PFSK-1 (cell line): ENCODE data around the gene IFIT3.

Experiments
- FOXP2 ChIP-seq: optimal IDR thresholded peaks from 2 replicates; pipeline ENCODE3; 2011; ENCODE audit warnings: borderline replicate concordance, control low read depth, inconsistent platforms; ENCODE audit not compliant: insufficient read depth; ENCODE audit errors: extremely low read length, extremely low read depth
- POLR2AphosphoS5 ChIP-seq: IDR thresholded peaks from 2 replicates; pipeline ENCODE4 v1.6.1; 2012; ENCODE audit warnings: low read depth, mild to moderate bottlenecking, control low read depth, low read length, moderate library complexity
- REST ChIP-seq, 2 experiments: IDR thresholded peaks; 2 replicates each; pipeline versions ENCODE4 v1.6.1 to v1.8.0; 2011 to 2012; ENCODE audit warnings: low read depth in 2 of 2, low read length in 2 of 2, control low read depth in 1 of 2, inconsistent platforms in 1 of 2, mild to moderate bottlenecking in 1 of 2, moderate library complexity in 1 of 2; ENCODE audit not compliant: insufficient read depth in 1 of 2
- SIN3A ChIP-seq: IDR thresholded peaks from 2 replicates; pipeline ENCODE4 v1.6.1; 2012; ENCODE audit warnings: mild to moderate bottlenecking, low read length, moderate library complexity, borderline replicate concordance; ENCODE audit not compliant: insufficient read depth
- TAF1 ChIP-seq: IDR thresholded peaks from 2 replicates; pipeline ENCODE4 v1.6.1; 2012; ENCODE audit warnings: low read length, control low read depth, borderline replicate concordance; ENCODE audit not compliant: insufficient read depth

IFIT3 gene

DNA sequence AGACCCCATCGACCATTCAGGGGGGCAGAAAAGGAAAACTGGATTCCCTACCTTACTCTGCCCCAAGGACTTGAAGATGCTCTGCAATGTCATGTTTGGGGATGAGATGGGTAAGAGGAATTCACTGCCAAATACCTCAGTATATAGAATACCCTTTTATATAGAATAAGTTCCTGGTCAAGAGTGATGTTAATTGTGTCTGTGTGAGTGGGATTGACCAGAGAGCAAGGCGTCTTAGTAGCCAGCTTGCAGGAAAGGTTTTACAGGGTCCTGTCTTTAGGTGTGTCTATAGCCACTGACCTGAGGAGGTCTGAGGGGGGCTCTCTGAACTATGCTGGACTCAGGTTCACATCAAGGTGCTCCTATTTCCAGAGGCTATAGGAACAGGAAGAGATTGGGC lies 1.4 kb downstream of the IFIT3 start:
- TF ChIP-seq REST (IDR thresholded peaks at IDR 0.05; ENCODE audit: insufficient read depth in 1 of 2, low read depth in 2 of 2, low read length in 2 of 2): no peak
- no peak for TF ChIP-seq FOXP2
- no peak for TF ChIP-seq POLR2AphosphoS5
- TF ChIP-seq SIN3A: no peak
- TF ChIP-seq TAF1: no peak

- TF ChIP-seq POLR2AphosphoS5: no peak
- no peak for TF ChIP-seq TAF1
- TF ChIP-seq FOXP2: no peak
- TF ChIP-seq REST (IDR thresholded peaks at IDR 0.05; ENCODE audit: insufficient read depth in 1 of 2, low read depth in 2 of 2, low read length in 2 of 2): no peak
- no peak for TF ChIP-seq SIN3A
Observed at GRCh38 chr10:89330537-89331212, 2.9 kb downstream of the IFIT3 start.

DNA sequence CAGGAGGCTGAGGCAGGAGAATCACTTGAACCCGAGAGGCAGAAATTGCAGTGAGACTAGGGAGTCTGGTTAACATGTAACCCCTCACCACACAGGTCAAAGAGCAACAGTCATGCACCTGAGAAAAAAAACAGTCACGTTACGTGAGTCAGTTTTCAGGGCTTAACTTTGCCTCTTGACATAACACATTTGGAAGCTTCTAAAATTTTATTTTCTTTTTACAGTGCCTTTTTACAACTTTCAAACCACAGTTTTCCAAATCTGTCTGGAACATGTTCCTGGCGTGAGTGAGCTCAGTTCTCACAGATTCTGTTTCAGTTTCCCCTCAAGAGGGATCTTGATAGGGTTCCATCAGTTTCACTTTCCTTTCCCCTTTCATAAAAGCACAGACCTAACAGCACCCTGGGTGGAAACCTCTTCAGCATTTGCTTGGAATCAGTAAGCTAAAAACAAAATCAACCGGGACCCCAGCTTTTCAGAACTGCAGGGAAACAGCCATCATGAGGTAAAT lies 4.4 kb downstream of the IFIT3 start:
- no peak for TF ChIP-seq POLR2AphosphoS5
- TF ChIP-seq SIN3A: no peak
- no peak for TF ChIP-seq TAF1
- TF ChIP-seq FOXP2: no peak
- no peak for TF ChIP-seq REST (IDR thresholded peaks at IDR 0.05; ENCODE audit: insufficient read depth in 1 of 2, low read depth in 2 of 2, low read length in 2 of 2)

- TF ChIP-seq FOXP2: no peak
- TF ChIP-seq SIN3A: no peak
- no peak for TF ChIP-seq REST (IDR thresholded peaks at IDR 0.05; ENCODE audit: insufficient read depth in 1 of 2, low read depth in 2 of 2, low read length in 2 of 2)
- no peak for TF ChIP-seq POLR2AphosphoS5
- TF ChIP-seq TAF1: no peak
Observed at GRCh38 chr10:89335226-89335625, 7.4 kb downstream of the IFIT3 start.

- no peak for TF ChIP-seq TAF1
- TF ChIP-seq POLR2AphosphoS5: no peak
- TF ChIP-seq REST (IDR thresholded peaks at IDR 0.05; ENCODE audit: insufficient read depth in 1 of 2, low read depth in 2 of 2, low read length in 2 of 2): no peak
- no peak for TF ChIP-seq SIN3A
- no peak for TF ChIP-seq FOXP2
Observed at GRCh38 chr10:89336241-89336640, 8.4 kb downstream of the IFIT3 start.
